Measurements from ENCODE around the gene CFAP300.

DNA sequence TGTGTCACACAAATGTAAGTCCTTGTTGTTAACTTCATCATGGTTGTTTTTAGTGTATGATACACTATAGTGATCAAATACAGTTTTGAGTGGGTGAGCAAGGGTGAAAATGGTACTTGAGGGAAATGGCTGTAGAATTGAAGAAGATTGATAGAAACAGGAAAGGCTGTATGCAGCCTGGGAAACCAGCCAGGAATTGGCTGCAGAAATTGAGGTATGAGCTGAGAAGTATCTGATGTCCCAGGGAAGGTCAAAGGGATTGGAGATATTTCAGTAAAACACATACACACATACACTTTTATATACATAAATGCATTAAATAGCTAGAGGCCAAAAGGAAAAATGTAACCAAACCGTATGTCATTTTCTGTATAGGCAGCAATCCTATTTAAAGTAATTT, 49.9 kb downstream of the CFAP300 start:
- TF ChIP-seq, protein P1, sequence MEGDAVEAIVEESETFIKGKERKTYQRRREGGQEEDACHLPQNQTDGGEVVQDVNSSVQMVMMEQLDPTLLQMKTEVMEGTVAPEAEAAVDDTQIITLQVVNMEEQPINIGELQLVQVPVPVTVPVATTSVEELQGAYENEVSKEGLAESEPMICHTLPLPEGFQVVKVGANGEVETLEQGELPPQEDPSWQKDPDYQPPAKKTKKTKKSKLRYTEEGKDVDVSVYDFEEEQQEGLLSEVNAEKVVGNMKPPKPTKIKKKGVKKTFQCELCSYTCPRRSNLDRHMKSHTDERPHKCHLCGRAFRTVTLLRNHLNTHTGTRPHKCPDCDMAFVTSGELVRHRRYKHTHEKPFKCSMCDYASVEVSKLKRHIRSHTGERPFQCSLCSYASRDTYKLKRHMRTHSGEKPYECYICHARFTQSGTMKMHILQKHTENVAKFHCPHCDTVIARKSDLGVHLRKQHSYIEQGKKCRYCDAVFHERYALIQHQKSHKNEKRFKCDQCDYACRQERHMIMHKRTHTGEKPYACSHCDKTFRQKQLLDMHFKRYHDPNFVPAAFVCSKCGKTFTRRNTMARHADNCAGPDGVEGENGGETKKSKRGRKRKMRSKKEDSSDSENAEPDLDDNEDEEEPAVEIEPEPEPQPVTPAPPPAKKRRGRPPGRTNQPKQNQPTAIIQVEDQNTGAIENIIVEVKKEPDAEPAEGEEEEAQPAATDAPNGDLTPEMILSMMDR (IDR thresholded peaks at IDR 0.05), result no peak
- no peak for TF ChIP-seq POLR2A (IDR thresholded peaks at IDR 0.05)

All from esophagus squamous epithelium (tissue), 4 donors.